GM23338 (cell line): Measurements from ENCODE around the gene SRSF3. TPM values are rescaled to one million over a fixed set of nuclear protein-coding genes. Genes with fewer than 3 reads are reported as not detected.

Experiments
- ATAC-seq: fragments of 200-7000 bp; cut with Tn5 transposase; 3 replicates; pipeline ENCODE4 v1.9.1; 2020
- DNase-seq: peaks from one replicate; pipeline ENCODE4 v3.0.0-alpha.2; 2015; ENCODE audit warnings: low spot score
- H2AFZ ChIP-seq: fragments of 200-600 bp; sonication (generic); 2 replicates; pipeline ENCODE4 v1.8.0; 2016; ENCODE audit warnings: antibody characterized with exemption, mild to moderate bottlenecking, moderate library complexity
- H3F3A ChIP-seq: fragments of 200-600 bp; sonication (generic); replicated peaks from 2 replicates; pipeline ENCODE4 v1.8.0; 2017; ENCODE audit warnings: antibody characterized with exemption, mixed run types, low read depth
- H3K27ac ChIP-seq: fragments of 200-600 bp; sonication (generic); 2 replicates; pipeline ENCODE4 v1.6.1; 2016; ENCODE audit warnings: low read depth
- H3K27me3 ChIP-seq: fragments of 200-600 bp; sonication (generic); 2 replicates; pipeline ENCODE4 v1.8.0; 2016; ENCODE audit warnings: mild to moderate bottlenecking, mixed run types, moderate library complexity; ENCODE audit not compliant: insufficient read depth
- H3K36me3 ChIP-seq: fragments of 200-600 bp; sonication (generic); 2 replicates; pipeline ENCODE4 v1.8.0; 2016; ENCODE audit warnings: mild to moderate bottlenecking; ENCODE audit not compliant: insufficient read depth
- H3K4me1 ChIP-seq: fragments of 200-600 bp; sonication (generic); 2 replicates; pipeline ENCODE4 v1.8.0; 2016; ENCODE audit warnings: mild to moderate bottlenecking, moderate library complexity; ENCODE audit not compliant: insufficient read depth
- H3K4me2 ChIP-seq: fragments of 200-600 bp; sonication (generic); 2 replicates; pipeline ENCODE4 v1.7.1; 2017; ENCODE audit warnings: mixed run types
- H3K4me3 ChIP-seq: fragments of 200-600 bp; sonication (generic); 2 replicates; pipeline ENCODE4 v1.6.1; 2016; ENCODE audit warnings: mixed run types
- H3K79me2 ChIP-seq: fragments of 200-600 bp; sonication (generic); replicated peaks from 2 replicates; pipeline ENCODE4 v1.8.0; 2017; ENCODE audit warnings: mild to moderate bottlenecking; ENCODE audit not compliant: insufficient read depth
- H3K9me2 ChIP-seq: fragments of 200-600 bp; sonication (generic); 2 replicates; pipeline ENCODE4 v1.8.0; 2017; ENCODE audit not compliant: insufficient read depth
- H4K20me1 ChIP-seq: fragments of 200-600 bp; sonication (generic); replicated peaks from 2 replicates; pipeline ENCODE4 v1.8.0; 2017; ENCODE audit warnings: mild to moderate bottlenecking; ENCODE audit not compliant: insufficient read depth
- H3K27ac Mint-ChIP-seq: 2 replicates; pipeline ENCODE4 v1.8.0; 2020; ENCODE audit warnings: inconsistent platforms, mild to moderate bottlenecking, moderate library complexity, mixed read lengths
- H3K27me3 Mint-ChIP-seq: 3 replicates; pipeline ENCODE4 v1.8.0; 2022; ENCODE audit warnings: low read depth, mild to moderate bottlenecking, moderate library complexity, mixed read lengths, inconsistent platforms; ENCODE audit not compliant: insufficient read depth, poor library complexity
- H3K36me3 Mint-ChIP-seq: 3 replicates; pipeline ENCODE4 v1.8.0; 2021; ENCODE audit warnings: low read depth, mild to moderate bottlenecking, inconsistent platforms, moderate library complexity, mixed read lengths
- H3K4me1 Mint-ChIP-seq: 3 replicates; pipeline ENCODE4 v1.8.0; 2020; ENCODE audit warnings: mild to moderate bottlenecking, inconsistent platforms, mixed read lengths
- H3K4me3 Mint-ChIP-seq: 3 replicates; pipeline ENCODE4 v1.8.0; 2021; ENCODE audit warnings: moderate library complexity, mild to moderate bottlenecking, inconsistent platforms, mixed read lengths
- H3K9me3 Mint-ChIP-seq: 3 replicates; pipeline ENCODE4 v1.8.0; 2020; ENCODE audit warnings: moderate library complexity, mild to moderate bottlenecking, inconsistent platforms, mixed read lengths
- CREB1 ChIP-seq: fragments of 250-450 bp; sonication (Bioruptor Pico); IDR thresholded peaks from 2 replicates; pipeline ENCODE4 v1.5.0; 2020; ENCODE audit warnings: low read depth, mild to moderate bottlenecking, moderate library complexity
- EZH2phosphoT487 ChIP-seq: fragments of 200-600 bp; sonication (generic); IDR thresholded peaks from one replicate; pipeline ENCODE4 v1.8.1; 2018; ENCODE audit warnings: antibody characterized with exemption; ENCODE audit not compliant: unreplicated experiment
- POLR2AphosphoS5 ChIP-seq: IDR thresholded peaks from 2 replicates; pipeline ENCODE4 v1.6.1; 2016; ENCODE audit warnings: antibody characterized with exemption, low read depth
- ZNF114 ChIP-seq: fragments of 250-450 bp; sonication (Bioruptor Pico); IDR thresholded peaks from 2 replicates; pipeline ENCODE4 v1.5.0; 2020; ENCODE audit warnings: mild to moderate bottlenecking, moderate library complexity
- ZNF331 ChIP-seq: fragments of 250-450 bp; sonication (Bioruptor Pico); IDR thresholded peaks from 2 replicates; pipeline ENCODE4 v1.5.0; 2020; ENCODE audit warnings: low read depth, mild to moderate bottlenecking, moderate library complexity
- polyA plus RNA-seq: library from polyadenylated mRNA; unstranded; fragments of >200 nt; fragmentation: Nextera tagmentation; extraction: Ambion mirVana; gene quantifications from 2 replicates; pipeline ENCODE4 v1.2.1, GENCODE V29; 2016
- total RNA-seq: library from RNA; depleted of rRNA; stranded (reverse); fragments of >200 nt; shearing (Covaris generic); gene quantifications from 2 replicates; pipeline ENCODE4 v1.2.3, GENCODE V29; 2014
- TF ChIP-seq, protein P1 (sequence below), 2 experiments: fragments of 200-600 bp in 1 of 2; sonication (generic) in 1 of 2; conservative IDR thresholded peaks; 2 replicates each; pipeline versions ENCODE4 v1.5.1 to v1.6.1; 2016 to 2017; ENCODE audit warnings: antibody characterized with exemption in 2 of 2, low read depth in 2 of 2, mild to moderate bottlenecking in 2 of 2, moderate library complexity in 1 of 2
- TF ChIP-seq, protein P2 (sequence below): IDR thresholded peaks from one replicate; pipeline ENCODE4 v1.6.1; 2018; ENCODE audit warnings: antibody characterized with exemption; ENCODE audit not compliant: unreplicated experiment

The SRSF3 gene
- total and polyA plus RNA-seq, 2 experiments from 2014 or later, result 436 to 655 TPM

DNA sequence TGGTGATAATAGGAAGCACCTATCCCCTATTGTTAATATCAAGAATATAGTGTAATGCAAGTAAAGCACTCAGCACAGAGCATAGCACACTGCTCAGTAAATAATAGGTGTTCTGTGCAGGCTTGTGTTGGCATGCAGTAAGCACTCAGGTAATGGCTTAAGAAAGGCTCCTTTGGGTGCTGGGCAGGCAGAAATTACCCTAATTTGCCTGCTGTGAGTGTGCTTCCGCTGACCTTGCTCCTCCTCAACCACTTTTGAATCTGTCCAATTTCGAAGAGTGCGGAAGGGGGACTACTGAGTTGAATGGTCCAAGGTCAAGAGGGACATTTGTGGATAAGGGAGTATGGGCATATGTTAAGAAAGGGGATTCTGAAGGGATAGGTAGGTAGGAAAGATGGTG lies 15.4 kb downstream of the SRSF3 start:
- no peak overlapping the region for H2AFZ ChIP-seq
- Mint-ChIP-seq H3K9me3 (no peaks in the 10 kb centered on the region; the same call in 1 of the 3 replicates), H3K4me1 (peaks cover 15% of the 10 kb centered on the region; the same call in 2 of the 3 replicates), H3K27ac (no peak overlapping the region; the same call in 1 of the 2 replicates), H3K36me3 (peaks cover 83% of the 10 kb centered on the region), H3K4me3 (no peak overlapping the region), H3K27me3 (peaks cover 12% of the 10 kb centered on the region)
- H3K4me2 ChIP-seq, result no peak overlapping the region
- TF ChIP-seq, protein P1, sequence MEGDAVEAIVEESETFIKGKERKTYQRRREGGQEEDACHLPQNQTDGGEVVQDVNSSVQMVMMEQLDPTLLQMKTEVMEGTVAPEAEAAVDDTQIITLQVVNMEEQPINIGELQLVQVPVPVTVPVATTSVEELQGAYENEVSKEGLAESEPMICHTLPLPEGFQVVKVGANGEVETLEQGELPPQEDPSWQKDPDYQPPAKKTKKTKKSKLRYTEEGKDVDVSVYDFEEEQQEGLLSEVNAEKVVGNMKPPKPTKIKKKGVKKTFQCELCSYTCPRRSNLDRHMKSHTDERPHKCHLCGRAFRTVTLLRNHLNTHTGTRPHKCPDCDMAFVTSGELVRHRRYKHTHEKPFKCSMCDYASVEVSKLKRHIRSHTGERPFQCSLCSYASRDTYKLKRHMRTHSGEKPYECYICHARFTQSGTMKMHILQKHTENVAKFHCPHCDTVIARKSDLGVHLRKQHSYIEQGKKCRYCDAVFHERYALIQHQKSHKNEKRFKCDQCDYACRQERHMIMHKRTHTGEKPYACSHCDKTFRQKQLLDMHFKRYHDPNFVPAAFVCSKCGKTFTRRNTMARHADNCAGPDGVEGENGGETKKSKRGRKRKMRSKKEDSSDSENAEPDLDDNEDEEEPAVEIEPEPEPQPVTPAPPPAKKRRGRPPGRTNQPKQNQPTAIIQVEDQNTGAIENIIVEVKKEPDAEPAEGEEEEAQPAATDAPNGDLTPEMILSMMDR (conservative IDR thresholded peaks at IDR 0.05; ENCODE audit: low read depth in 2 of 2), result no peak
- TF ChIP-seq ZNF331 (CRISPR knock-in tag) (no peak), EZH2phosphoT487 (no peak)
- H3K79me2 ChIP-seq, result peaks cover 29% of the 10 kb centered on the region
- peaks cover 59% of the 10 kb centered on the region for H3F3A ChIP-seq
- ATAC-seq (peak; percentile 4; the same call in 1 of the 3 replicates), DNase-seq (no peak)
- H3K4me3 ChIP-seq, result no peak overlapping the region
- peaks cover 14% of the 10 kb centered on the region; the same call in 1 of the 2 replicates for H3K4me1 ChIP-seq
- no peaks in the 10 kb centered on the region for H3K9me2 ChIP-seq
- peak overlapping the region; percentile 90 for H3K27ac ChIP-seq
- peaks cover 52% of the 10 kb centered on the region for H4K20me1 ChIP-seq
- no peaks in the 10 kb centered on the region for H3K27me3 ChIP-seq
- H3K36me3 ChIP-seq, result peaks cover 43% of the 10 kb centered on the region

DNA sequence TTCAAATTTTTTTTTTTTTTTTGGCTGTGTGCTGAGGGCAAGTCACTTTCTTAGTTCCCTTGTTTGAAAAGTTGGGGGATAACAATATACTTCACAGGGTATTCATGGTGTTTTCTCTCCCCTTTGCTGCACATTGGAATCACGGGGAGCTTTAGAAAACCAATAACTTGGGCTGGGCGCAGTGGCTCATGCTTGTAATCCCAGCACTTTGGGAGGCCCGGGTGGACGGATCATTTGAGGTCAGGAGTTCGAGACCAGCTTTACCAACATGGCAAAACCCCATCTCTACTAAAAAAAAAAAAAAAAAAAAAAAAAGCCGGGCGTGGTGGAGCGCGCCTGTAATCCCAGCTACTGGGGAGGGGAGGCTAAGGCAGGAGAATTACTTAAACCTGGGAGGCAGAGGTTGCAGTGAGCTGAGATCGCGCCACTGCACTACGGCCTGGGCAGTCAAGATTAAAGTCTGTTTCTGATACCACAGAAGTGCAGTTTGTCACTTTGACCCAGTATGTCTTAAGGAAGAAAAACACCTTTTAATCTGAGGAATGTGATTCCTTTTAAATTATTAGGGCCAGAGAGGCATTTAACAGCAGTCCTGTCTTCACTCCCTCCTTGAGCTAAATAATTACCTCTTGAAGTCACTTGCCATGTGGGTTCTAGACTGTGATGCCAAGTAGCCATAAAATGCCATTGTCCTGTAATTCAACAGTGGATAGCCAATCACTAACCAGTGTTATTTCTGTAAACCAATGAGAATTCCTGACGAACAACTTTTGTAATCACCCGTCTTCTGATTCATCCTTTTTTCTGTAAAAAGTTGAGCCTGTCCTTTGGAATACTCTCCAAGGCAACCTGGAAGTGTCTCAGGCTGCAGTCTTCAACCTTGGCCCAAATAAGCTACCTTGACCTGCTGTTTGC lies 16.1 kb downstream of the SRSF3 start:
- H3K9me2 ChIP-seq, result no peaks in the 10 kb centered on the region
- peaks cover 10% of the 10 kb centered on the region for H3K27me3 Mint-ChIP-seq
- H3K79me2 ChIP-seq, result peaks cover 22% of the 10 kb centered on the region
- DNase-seq (no peak), ATAC-seq (no peak)
- peaks cover 76% of the 10 kb centered on the region for H3K36me3 Mint-ChIP-seq
- TF ChIP-seq POLR2AphosphoS5, result 0 out of 2 replicates have a peak, but pooled peaks have one; percentile 1
- TF ChIP-seq, protein P2, sequence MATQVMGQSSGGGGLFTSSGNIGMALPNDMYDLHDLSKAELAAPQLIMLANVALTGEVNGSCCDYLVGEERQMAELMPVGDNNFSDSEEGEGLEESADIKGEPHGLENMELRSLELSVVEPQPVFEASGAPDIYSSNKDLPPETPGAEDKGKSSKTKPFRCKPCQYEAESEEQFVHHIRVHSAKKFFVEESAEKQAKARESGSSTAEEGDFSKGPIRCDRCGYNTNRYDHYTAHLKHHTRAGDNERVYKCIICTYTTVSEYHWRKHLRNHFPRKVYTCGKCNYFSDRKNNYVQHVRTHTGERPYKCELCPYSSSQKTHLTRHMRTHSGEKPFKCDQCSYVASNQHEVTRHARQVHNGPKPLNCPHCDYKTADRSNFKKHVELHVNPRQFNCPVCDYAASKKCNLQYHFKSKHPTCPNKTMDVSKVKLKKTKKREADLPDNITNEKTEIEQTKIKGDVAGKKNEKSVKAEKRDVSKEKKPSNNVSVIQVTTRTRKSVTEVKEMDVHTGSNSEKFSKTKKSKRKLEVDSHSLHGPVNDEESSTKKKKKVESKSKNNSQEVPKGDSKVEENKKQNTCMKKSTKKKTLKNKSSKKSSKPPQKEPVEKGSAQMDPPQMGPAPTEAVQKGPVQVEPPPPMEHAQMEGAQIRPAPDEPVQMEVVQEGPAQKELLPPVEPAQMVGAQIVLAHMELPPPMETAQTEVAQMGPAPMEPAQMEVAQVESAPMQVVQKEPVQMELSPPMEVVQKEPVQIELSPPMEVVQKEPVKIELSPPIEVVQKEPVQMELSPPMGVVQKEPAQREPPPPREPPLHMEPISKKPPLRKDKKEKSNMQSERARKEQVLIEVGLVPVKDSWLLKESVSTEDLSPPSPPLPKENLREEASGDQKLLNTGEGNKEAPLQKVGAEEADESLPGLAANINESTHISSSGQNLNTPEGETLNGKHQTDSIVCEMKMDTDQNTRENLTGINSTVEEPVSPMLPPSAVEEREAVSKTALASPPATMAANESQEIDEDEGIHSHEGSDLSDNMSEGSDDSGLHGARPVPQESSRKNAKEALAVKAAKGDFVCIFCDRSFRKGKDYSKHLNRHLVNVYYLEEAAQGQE, result no peak
- no peak for TF ChIP-seq CREB1
- TF ChIP-seq ZNF331 (CRISPR knock-in tag), result no peak
- TF ChIP-seq ZNF114, result no peak
- H3K27ac Mint-ChIP-seq, result no peak overlapping the region; the same call in 1 of the 2 replicates
- peaks cover 14% of the 10 kb centered on the region; the same call in 1 of the 2 replicates for H3K4me1 ChIP-seq
- peaks cover 44% of the 10 kb centered on the region for H4K20me1 ChIP-seq
- no peak overlapping the region for H3K4me3 ChIP-seq
- H3K4me2 ChIP-seq, result no peak overlapping the region
- H2AFZ ChIP-seq, result no peak overlapping the region
- H3K27ac ChIP-seq, result peak overlapping the region; percentile 70
- H3K4me3 Mint-ChIP-seq, result no peak overlapping the region
- H3K4me1 Mint-ChIP-seq, result peaks cover 11% of the 10 kb centered on the region; the same call in 2 of the 3 replicates
- H3K9me3 Mint-ChIP-seq, result no peaks in the 10 kb centered on the region; the same call in 1 of the 3 replicates
- no peaks in the 10 kb centered on the region for H3K27me3 ChIP-seq
- H3K36me3 ChIP-seq, result peaks cover 35% of the 10 kb centered on the region
- peaks cover 53% of the 10 kb centered on the region for H3F3A ChIP-seq
